Middle frontal gyrus (tissue), 1 donor: ENCODE measurements around the gene GRIPAP1.
"Not testable (repeated sequence)": the region's sequence is repeated elsewhere in the genome, so short reads cannot be mapped to it uniquely, and the experiment has no call there.

ENCODE experiments used
- DNase-seq: peaks from one replicate; pipeline ENCODE4 v3.0.0-alpha.2; 2015; ENCODE audit warnings: low spot score; ENCODE audit errors: extremely low spot score

The GRIPAP1 gene

GRCh38 chrX:48996969-48997368 lies 5.1 kb downstream of the GRIPAP1 start:
- no peak for DNase-seq

GRCh38 chrX:48992341-48992740 lies 9.7 kb downstream of the GRIPAP1 start:
- no peak for DNase-seq

- DNase-seq = no peak
Observed at GRCh38 chrX:48989483-48989882, 12.6 kb downstream of the GRIPAP1 start.

- no peak for DNase-seq
Observed at GRCh38 chrX:48983896-48984295, 18.2 kb downstream of the GRIPAP1 start.

GRCh38 chrX:48983081-48983480 lies 19.0 kb downstream of the GRIPAP1 start:
- no peak for DNase-seq

GRCh38 chrX:48981178-48981577 lies 20.9 kb downstream of the GRIPAP1 start:
- DNase-seq = no peak

GRCh38 chrX:48980341-48980740 lies 21.7 kb downstream of the GRIPAP1 start:
- DNase-seq = not testable (repeated sequence)

- no peak for DNase-seq
Observed at GRCh38 chrX:48978226-48978625, 23.8 kb downstream of the GRIPAP1 start.

GRCh38 chrX:48976086-48976485 lies 26.0 kb downstream of the GRIPAP1 start:
- DNase-seq = no peak

- no peak for DNase-seq
Observed at GRCh38 chrX:48975541-48975940, 26.5 kb downstream of the GRIPAP1 start.

GRCh38 chrX:48975041-48975440 lies 27.0 kb downstream of the GRIPAP1 start:
- DNase-seq = no peak

GRCh38 chrX:48974574-48974973 lies 27.5 kb downstream of the GRIPAP1 start:
- DNase-seq = no peak

- DNase-seq = no peak
Observed at GRCh38 chrX:48974033-48974432, 28.0 kb downstream of the GRIPAP1 start.

- DNase-seq = no peak
Observed at GRCh38 chrX:48972220-48973164, 29.6 kb downstream of the GRIPAP1 start.

GRCh38 chrX:48971249-48972219 lies 30.5 kb downstream of the GRIPAP1 start, which contains the start of gene KCND1:
TSS of gene KCND1 (minus strand) at chrX:48971844. CDS start at chrX:48970271, 1,573 bp downstream.
- no peak for DNase-seq

GRCh38 chrX:48969471-48969870 lies 32.6 kb downstream of the GRIPAP1 start:
- no peak for DNase-seq

GRCh38 chrX:48968377-48968776 lies 33.7 kb downstream of the GRIPAP1 start:
- DNase-seq = no peak

GRCh38 chrX:48966796-48967579 lies 35.1 kb downstream of the GRIPAP1 start:
- DNase-seq = no peak

- DNase-seq = no peak
Observed at GRCh38 chrX:48965959-48966358, 36.1 kb downstream of the GRIPAP1 start.

GRCh38 chrX:48961585-48962091 lies 40.4 kb downstream of the GRIPAP1 start:
- DNase-seq = no peak

GRCh38 chrX:48960291-48960690 lies 41.8 kb downstream of the GRIPAP1 start:
- no peak for DNase-seq
